Stimulated activated CD8-positive, alpha-beta memory T cell treated with anti-CD3 and anti-CD28 coated beads, Interleukin-4, amount 100 ng/mL, for 1 hour (primary cell): ENCODE measurements around the gene SLC66A1.
"Not testable (repeated sequence)": the region's sequence is repeated elsewhere in the genome, so short reads cannot be mapped to it uniquely, and the experiment has no call there.

Experiments
- DNase-seq, 2 donors: peaks; one replicate each; pipeline ENCODE4 v3.0.0-alpha.2; 2020; ENCODE audit warnings: low read depth in 2 of 2, low spot score in 1 of 2

The SLC66A1 gene

GRCh38 chr1:19304081-19304480, 8.0 kb upstream of the SLC66A1 start:
- not testable (repeated sequence) for DNase-seq

- DNase-seq = no peak
Measured at GRCh38 chr1:19305880-19306279, 6.2 kb upstream of the SLC66A1 start.

DNA sequence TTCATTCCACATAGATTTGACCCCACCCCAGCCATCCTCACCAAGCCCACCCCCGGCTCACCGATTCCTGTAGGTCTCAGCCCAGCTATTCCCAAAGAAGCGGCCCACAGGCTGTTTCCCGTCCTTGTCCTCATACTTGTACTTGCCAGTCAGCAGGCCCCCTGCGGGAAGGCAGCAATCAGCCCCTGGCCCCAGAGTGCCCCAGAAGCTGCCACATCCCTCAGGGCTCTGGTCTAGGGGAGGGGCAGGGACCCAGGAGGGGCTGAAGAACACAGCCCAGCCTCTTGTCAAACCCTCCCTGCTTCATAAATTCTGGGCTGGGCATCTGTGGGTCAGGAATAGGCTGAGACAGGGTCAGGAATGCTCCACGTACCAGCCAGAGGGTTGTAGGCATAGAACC, 5.2 kb upstream of the SLC66A1 start:
- no peak for DNase-seq

DNA sequence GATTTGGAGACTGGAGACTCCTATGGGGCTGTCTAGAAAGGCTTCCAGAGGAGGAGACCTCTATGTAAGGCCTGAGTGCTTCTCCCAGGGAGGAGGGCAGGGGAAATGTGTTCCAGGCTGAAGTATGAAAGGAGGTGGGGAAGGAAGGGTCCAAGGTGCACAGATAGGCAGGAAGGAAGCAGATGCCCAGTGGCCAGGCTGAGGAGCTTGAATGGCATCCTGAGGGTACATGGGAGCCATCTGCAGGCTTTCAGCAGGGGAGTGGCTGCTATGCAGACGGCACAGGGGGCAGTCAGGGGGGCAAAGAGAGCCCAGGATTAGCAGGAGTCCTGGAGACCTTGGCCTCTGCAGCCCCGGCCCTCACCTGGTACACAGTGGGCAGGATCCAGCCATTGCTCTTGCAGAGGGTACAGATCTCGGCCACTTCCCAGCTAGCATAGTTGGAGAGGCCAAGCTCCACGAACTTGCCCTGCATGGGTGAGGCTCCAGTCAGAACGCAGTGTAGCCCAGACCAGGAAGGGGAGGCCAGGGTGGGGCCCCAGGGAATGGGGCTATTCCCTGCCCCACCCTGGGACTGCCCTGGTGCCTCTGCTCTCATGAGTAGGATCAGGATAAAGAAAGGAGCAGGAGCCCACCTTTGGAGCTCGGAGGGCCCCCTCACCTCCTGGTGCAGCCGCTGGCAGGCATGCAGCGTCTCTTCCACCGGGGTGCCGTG, 4.2 kb upstream of the SLC66A1 start:
- no peak for DNase-seq

DNA sequence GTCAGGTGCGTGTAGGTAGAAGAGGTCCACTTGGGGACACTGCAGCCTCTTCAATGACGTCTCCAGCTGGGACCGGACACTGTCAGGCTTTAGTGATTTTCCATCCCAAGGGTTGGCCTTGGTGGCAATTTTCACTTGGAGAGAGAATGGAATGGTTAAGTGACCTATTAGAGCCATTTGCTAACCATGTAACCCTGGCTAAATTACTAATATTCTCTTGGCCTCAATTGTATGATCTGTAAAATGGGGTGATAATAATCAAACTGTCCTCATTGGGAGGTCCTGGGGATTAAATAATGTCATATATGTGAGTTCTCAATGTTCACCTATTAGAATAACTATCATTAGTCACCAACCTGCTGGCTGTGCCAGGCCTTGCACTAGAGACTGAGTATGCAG, 3.6 kb upstream of the SLC66A1 start:
- no peak for DNase-seq

DNA sequence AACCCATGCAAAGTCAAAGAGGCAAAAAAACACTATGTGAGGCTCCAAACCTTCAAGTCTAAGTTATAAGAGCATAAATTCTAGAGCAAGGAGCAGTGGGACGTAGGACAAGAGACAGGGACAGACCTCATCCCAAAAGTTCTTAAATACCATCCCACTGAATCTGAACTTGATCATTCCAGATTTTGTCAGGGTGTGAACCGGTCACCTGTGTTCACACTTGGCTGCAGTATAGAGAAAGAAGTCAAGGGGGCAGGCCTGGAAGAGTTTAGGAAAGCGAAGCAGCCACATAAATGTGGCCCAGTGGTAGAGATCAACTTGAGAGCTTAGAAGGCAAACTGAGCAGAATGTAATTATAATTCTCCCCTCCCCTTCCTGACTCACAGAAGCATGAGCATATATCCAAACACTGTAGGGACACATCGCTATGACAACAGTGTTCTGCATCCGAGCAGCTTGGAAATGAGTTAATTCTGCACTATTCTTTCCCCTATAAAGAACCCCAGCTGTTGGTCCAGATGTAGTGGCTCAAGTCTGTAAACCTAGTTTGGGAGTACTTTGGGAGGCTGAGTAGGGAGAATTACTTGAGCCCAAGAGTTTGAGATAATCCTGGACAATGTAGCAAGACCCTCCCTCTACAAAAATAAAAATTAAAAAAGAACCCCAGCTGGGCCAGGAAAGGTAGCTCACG, 2.9 kb upstream of the SLC66A1 start:
- DNase-seq = no peak

GRCh38 chr1:19310061-19310460, 2.1 kb upstream of the SLC66A1 start:
- DNase-seq = no peak

DNA sequence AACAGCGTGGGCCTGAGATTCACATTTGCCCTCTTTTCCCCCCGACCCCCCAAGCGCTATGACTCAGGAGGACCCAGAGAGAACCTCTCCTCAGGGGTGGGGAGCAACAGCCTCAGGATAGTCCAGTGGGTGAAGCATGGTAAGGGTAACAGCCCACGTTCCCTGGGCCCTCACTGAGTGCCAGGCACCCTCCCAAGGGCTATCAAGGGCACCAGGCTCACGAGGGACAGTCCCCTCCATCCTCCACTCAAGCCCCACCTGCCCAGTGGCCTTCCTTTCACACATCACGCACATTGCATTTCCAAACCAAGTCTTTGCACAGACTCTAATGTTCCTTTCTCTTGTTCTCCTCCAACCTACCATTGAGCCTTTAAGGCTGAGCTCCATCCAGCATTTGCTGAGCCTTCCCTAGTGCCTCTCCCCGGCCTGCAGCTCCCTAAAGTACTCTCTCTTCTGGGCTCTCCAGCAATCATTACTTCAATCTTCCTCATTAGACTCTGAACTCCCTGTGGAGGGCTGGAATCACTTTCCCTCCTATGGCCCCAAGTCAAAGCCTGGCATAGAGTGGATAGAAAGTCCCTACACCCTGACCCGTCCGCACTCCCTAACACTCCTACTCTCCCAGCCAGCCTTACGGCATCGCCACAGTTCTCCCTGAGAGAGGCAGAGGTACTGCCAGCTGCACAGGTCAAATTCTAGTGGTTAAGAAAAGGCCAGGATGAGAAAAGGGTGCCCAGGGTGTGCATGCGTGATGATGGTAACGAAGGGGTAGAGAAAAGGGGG, 1.2 kb upstream of the SLC66A1 start:
- DNase-seq = no peak

DNA sequence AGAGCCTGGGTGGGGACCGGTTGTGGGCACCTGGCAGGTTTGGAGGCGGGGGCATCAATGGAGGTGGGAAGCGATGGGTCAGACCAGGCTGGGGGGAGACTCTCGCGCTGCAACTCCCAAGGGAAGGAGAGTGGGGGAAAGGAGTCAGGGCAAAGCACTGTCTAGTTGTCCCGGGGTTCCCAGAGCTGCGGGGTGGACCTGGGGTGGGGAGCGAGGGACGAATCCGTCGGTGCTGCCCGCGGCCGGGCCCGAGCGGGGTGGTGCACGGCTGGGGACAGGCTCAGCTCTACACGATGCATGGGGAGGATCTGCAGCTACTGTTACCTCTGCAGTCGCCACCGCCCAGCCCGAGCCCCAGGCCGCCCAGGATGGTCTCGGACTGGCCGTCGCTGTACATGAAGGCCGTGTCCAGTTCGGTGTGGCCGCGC, 609 bp upstream of the SLC66A1 start:
- no peak for DNase-seq

- no peak for DNase-seq
Measured at GRCh38 chr1:19312782-19313635, 883 bp downstream of the SLC66A1 start.

DNA sequence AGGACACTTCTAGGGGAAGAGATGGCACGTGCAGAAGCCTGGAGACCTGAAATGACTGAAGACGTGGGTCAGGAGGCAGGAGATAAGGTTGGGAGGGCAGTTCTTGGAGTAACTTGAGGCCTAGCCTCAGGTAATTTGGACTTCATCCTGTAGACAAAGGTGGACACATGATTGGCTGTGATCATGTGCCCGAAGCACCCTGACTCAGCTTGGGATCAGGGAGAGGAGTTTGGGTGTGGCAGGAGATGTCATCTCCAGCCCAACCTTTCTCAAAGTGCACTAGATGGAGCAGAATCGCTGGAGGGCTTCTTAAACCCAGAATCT, 1.5 kb downstream of the SLC66A1 start:
- DNase-seq = no peak

GRCh38 chr1:19313961-19314882, 2.1 kb downstream of the SLC66A1 start:
- no peak for DNase-seq

- no peak for DNase-seq
Measured at GRCh38 chr1:19315378-19316198, 3.5 kb downstream of the SLC66A1 start.

DNA sequence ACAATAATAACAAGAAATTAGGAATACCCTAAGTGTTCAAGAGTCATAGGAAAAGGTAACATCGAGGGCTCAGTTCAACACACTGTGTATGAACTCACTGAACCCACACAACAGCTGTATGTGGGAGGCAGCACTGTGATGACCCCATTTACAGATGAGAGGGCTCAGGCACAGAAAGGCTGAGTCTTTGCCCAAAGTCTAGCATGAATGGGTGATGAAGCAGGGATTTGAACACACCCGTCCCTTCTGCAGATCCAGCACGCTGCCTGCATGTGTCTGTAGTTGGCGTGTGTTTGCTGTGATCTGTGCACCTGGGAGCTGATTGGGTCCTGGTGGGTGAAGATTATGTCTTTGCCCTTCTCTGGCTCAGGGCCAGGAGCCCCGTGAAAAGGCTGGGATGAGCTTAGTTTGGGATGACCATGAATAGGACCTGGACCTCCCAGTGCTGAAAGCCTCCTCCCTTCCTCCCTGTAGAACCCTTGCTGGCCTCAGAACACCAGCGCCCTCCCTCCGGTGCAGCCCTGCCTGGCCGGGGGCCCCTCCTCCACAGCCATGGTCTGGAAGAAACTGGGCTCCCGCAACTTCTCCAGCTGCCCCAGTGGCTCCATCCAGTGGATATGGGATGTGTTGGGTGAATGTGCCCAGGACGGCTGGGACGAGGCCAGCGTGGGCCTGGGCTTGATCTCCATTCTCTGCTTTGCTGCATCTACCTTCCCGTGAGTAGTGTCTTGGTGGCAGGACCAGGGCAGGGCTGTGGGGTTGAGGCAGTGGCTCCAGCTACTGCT, 5.2 kb downstream of the SLC66A1 start:
- DNase-seq = no peak

GRCh38 chr1:19319196-19319595, 7.1 kb downstream of the SLC66A1 start:
- no peak for DNase-seq

GRCh38 chr1:19321071-19321470, 8.9 kb downstream of the SLC66A1 start:
- no peak for DNase-seq

DNA sequence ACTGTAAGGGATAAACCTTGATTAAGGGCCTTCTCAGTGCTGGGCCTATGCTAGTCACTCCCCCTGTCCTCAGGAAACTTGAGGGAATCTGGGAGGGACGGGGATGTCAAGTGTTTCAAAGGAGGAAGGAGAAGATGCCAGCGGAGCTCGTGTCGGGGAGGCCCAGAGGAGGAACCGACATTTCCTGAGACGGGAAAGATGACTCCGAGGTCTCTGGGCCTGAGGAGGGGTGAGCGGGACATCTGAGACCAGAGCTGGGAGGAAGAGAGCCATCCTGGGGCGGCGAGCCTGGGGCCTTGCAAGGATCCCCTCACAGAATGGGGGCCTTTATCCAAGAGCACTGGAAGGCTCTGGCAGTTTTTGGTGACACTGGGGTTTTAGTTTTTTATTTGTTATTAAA, 10.4 kb downstream of the SLC66A1 start:
- DNase-seq = no peak

DNA sequence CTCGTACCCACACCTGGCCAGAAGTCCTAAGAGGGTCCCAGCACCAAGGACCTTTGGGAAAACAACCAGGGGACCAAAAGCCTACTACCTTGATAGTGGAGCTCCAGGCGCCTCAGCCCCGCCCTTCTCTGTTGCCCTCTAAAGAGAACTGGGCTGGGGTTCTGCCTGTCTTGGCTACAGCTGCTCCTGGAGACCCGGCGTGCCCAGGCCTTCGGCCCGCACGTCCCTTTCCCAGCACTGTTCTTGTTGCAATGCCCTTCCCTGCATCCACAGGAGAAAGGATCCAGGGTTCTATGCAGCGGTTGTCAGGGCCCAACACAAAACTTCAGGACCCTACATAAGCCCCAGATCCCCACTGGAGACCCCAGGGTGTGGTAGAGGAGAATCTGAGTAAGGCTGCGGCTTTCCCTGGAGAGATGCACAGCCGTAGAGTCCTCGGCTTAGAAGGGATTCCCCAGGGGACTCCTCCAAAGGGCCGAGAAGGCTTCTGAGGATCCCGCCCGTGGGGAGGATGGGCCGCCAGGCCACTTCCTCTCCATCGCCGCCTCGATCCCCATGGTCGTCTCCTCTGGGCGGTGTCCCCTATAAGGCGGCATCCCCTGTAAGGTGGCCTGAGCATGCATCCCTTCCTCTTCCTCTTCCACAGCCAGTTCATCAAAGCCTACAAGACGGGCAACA, 12.0 kb downstream of the SLC66A1 start:
- no peak for DNase-seq
